DMS153 treated with DMSO at 0.1 percent for 48 hours (cell line): Measurements from ENCODE around the gene RARB.

ENCODE experiments used
- DNase-seq: peaks from one replicate; lab custom pipeline; 2025; ENCODE audit not compliant: unreplicated experiment; lab: John Stamatoyannopoulos, UW

The RARB gene

DNA sequence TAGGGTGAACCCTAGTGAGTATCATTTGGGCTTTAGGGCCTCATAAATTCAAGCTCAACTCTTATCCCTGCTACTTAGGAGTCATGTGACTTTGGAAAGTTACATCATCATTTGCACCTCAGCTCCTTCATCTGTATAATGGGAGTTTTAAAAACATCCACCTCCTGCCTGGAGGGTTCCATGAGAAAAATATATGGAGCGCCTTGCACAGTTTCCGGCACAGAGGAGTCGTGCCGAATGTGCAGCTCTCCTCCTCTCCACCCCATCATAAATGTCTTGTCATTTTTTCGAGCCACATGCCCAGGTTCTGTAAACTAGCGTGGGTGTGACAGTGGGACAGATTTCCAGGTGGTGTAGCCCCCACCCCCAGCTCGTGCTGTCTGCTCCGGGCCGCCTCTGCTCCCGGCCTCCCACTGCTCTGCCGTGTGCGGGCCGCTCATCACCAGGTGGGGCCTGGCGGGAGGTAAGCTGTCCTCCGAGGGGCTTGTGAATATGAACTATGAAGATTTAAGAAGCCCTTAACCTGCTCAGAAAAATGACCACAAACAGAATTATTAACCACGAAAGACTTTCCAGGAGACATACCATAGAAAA, 146.2 kb downstream of the RARB start:
- no peak for DNase-seq

DNA sequence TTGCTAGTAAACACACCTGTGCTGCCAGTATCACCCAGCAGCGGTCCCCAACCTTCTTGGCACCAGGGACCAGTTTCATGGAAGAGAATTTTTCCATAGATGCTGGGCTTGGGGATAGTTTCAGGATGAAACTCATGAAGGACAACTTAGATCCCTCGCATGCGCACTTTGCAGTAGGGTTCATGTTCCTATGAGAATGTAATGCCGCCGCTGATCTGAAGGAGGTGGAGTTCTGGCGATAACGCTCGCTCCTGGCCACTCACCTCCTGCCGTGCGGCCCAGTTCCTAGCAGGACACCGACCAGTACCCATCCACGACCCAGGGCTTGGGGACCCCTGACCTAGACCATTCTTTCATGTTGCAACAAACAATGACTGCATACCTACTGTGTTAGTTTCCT, 146.9 kb downstream of the RARB start:
- DNase-seq, result no peak

DNA sequence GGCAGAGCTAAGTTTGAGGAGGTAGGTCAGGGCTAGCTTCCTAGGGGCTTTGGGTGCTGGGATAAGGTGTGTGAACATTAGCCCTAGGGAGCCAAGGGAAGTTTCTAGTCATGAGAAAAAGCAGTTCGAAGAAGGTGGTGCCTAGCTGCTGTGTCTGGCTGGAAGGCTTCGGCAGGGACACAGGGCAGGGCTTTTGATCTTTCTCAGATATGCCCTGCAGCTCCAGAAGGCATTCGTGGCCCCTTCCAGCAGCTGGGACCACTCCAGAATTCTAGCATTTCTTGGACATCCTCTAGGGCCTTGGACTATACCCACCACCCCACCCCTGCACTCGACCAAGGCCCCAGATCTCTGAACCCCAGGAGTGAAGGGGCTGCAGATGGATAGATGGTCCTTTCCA, 148.1 kb downstream of the RARB start:
- DNase-seq, result no peak

DNA sequence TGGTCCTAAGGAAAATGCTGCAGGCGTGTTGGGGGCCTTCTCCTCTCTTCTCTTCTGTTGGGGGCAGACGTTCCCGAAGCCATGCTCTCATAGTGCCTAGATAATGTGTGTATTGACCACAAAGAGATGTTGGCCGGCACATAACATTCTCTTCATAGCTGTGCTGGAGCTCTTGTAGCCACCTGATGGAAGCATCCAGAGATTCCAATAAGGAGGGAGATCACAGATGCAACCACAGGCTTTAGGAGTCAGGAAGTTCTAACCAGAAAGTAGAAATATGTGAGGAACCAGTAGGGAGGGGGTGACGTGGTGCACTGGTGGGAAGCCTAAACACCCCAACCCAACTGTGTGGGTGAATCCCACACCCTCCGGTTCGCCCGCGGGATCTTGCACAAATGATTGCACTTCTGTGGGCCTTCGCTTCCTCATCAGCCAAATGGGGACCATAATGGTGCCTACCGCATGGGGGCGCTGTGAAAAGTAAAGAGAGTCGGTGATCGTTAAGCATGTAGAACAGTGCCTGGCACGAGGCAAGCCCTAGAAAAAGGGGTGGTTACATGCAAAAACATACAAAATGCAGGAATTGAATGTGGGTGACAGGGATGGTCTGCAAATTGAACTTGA, 148.9 kb downstream of the RARB start:
- no peak for DNase-seq

DNA sequence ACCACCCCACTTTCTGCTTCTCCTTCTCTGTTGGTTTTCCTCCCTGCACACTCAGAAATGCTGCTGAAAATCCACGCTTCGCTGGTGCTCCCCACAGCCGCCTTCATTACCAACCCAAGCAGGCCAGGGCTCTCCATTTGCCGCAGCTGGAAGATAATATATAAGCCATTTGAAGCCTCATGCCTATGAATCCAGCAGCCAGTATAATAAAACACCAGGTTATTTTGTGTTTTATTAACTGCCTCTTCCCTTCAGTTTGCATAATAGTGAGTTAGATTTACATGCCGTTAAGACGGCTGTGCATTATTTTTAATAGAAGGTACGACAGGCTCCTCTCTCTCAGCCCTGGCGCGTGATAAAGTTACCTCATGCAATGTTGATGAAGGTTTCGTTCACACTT, 150.0 kb downstream of the RARB start:
- DNase-seq, result no peak

DNA sequence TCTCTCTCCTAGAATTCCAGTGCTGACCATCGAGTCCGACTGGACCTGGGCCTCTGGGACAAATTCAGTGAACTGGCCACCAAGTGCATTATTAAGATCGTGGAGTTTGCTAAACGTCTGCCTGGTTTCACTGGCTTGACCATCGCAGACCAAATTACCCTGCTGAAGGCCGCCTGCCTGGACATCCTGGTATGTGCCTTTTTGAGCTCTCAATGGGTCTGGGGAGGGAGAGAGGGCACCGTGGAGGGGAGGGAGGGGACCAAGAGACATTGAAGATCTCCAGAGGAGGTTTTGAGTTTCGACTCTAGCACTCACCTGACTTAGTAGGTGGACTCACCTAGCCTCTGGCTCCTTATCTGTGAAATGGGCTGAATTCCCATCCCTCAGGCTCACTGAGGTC, 152.5 kb downstream of the RARB start:
- no peak for DNase-seq

DNA sequence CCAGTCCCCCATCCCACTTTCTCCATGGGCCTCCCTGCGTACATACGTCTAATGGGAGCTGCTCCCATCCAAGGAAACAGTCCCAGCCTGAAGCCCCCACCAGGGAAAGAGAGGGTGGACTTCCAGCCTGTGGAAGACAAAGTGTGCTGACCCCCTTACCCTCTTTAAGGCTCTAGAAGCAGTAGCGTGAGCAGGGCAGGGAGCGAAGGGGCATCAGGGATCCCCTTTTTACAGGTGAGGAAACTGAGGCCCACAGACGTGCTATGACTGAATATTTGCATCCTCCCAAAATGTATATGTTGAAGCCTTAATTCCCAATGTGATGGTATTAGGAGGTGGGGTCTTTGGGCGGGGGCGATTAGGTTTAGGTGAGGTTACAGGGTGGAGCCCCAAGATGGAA, 153.3 kb downstream of the RARB start:
- no peak for DNase-seq

DNA sequence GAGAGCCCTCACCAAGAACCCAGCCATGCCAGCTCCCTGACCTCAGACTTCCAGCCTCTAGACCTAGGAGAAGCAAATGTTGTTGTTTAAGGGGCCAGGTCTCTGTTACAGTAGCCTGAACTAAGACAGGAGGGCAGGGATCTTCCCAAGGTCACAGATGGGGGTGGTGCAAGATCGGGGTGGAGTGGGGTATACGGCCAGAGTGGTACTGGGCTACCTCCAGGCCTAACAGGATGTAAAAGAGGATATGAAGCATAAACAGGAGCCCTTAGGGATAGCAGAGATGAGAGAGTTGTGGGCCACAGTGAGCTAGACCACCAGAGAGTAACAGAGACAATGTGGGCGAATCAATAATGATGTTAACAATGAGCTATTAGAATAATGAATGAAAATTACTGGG, 153.8 kb downstream of the RARB start:
- no peak for DNase-seq

DNA sequence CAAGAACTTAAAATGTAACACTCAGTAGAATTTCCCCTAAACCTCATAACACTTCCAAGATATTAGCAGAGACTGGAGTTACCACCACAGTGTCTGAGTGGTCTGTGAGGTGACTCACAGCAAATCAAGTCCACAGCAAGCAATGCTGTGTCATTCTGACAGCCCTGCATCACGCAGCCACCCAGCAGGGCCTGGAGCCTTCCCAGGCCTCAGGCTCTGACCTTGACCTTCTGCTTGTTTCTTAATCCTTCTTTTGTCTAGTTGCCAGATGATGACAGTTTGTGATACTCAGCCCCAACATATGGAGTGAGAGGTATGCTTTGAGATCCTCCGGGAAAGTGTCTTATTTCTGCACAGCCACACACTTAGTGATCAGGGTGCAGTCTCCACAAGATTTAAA, 154.2 kb downstream of the RARB start:
- no peak for DNase-seq

DNA sequence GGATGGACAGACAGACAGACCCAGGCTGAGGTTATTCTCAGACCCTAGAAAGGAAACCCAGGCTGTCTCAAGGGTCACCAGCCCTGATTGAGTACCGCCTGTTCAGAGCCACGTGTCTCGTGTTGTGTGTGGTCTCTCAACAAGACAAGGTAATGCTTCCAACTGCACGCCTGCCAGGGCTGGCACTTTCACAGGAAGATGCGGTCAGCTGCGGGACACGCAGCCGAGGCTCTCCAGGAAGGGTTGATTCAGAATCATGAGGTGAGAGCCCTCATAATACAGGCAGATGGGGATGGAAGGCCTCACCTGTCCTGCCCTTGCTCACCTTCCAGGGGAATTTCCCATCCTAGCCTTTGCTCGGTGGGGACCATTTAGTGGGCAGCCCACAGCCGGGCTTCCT, 155.3 kb downstream of the RARB start:
- no peak for DNase-seq

DNA sequence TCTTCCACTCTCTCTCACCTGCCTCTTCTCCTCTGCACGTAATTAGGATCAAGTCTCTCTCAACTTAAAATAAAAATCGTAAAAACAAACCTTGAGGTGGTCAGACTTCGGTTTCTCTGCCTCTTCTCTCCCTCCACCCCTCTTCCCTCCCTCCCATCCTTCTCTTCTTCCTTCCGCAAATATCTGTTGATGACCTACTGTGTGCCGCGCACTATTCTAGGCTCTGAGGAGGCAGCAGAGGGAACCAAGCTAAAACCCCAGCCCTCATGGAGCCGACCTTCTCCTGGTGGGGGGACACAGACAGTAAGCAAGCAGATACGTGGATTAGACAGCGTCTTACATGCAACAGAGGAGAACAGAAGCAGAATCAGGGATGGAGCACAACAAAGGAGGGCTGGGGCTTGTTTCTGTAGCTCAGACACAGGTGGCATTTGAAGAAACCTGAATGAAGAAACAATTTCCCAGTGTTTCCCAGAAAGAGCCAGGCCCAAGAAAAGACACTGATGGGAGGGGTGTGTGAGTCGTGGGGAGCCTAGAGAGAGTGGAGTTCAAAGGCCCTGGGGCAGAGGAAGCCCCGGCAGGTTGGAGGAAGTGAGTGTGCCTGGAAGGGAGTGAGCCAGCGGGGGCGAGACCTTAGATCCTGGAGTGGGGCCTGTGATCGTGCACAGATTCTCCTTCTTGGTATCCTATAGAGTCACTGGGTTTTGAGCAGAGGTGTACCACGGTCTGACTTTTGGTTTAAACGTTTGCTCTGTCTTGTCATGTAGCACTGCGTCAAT, 156.1 kb downstream of the RARB start:
- no peak for DNase-seq

DNA sequence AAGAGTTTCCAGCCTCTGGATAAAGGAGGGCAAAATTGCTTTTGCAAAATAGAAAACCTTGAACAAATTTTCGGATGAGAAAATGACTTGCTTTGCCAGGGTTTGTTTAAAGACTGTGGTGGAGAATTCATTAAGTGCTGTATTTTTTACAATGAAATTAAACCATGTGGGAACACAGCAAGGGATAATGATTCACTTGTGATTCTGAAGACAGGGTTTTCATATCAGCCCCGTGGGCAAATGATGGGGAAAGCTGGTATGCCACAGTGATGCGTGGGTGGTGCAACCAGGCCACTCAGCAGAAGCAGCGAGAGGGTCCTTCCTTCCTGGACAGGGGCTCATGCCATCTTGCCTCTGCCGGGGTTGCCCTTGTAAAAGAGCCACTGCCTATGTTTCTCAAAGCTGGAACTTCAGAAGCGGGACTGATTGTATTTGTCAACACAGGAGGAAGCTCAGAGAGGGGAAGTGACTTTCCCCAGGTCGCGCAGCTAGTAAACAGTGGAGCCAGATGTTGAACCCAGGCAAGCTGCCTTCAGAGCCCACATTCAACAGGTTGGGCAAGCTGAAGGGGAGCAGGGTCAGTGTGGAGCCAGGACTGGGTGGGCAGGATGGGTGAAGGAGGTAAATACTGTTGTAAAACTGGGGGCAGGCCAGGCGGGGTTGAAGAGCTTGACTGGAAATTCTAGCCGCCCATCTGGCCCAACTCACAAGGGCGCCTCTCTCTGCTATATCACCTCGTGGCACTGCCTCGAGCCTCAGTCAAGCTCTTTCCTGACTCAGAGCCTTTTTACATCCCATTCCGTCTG, 157.5 kb downstream of the RARB start:
- DNase-seq, result no peak

DNA sequence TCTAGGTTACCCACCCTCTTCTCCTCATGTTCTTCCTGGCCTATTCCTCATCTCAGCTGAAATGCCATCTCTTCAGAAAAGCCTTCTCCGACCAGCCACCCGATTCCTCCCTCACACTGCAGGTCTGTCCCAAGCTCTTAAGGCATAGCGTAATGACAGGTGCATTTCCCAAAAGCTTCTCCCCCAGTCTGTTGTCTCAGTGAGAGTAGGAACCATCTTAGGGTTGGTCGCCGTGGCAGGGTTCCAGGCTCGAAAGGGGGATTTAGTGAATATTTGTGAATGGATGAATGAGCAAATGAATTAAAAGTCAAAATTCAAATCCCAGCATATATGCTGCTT, 158.1 kb downstream of the RARB start:
- no peak for DNase-seq

DNA sequence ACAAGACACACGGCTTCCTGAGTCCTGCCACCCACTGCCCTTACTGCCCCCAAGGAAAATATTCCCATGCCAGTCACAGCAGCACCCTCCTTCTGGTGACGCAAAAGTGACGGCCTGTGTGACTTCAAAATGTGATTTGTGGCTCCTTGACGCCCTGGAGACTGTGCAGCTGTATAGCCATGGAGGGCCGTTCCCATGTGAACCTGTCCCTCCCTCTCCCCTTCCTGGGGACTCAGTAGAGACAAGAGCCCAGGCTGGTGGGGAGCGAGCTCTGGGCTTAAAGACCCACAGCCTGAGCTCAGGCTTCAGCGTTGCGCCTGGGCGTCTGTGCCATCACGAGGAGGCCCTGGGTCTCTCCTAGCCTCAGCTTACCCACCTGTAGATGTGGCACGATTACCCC, 158.5 kb downstream of the RARB start:
- DNase-seq, result no peak

DNA sequence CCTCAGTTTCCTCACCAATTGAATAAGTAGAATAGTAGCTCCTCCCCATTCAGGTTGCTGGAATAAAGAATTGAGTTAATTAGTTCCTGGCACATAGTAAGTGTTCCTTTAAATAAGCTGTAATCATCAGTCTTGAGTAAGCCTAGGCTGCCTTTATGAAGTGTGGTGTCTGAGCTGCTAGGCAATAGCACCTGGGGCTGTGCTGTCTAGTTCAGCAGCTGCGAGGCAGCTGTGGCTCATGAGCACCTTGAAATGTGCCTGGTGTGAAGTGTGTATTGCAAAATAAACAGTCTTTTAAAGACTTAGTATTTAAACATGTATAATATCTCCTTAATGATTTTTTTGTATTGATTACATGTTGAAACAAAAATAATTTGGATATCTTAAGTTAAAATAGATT, 159.0 kb downstream of the RARB start:
- DNase-seq, result no peak

DNA sequence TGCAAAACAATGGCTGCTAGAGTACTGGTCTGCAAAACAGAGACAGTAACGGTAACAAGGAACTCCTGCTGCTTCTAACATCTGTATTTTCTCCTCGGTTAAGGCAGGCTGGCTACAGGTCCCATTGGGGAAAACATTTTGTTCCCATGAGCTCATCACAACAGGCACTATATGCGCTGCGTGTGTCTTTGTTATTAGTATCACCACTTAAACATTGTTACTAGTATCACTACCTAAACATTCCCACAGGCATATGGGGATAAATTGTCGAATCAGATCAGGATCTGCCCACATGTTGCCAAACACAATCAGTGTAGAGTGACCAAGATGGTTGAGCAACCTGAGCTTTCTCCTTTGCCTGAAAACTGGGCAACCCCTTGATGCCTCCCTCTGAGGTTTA, 159.5 kb downstream of the RARB start:
- DNase-seq, result no peak

DNA sequence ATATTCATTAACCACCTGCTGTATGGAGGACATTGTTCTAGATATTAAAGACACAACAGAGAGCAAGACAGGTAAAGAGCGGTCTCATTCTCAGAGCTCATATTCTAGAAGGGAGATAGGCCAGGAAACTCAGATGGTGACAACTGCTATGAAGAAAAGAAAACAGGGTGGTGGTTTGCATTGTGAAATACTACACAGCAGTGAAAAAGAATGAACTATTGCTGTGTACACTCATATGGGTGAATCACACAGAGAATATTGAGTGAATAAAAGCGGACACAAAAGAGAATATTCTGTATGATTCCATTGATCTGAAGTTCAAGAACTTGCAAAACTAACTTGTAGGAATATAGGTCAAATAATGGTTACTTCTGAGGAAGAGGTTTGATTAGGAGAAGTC, 159.9 kb downstream of the RARB start:
- DNase-seq, result no peak

DNA sequence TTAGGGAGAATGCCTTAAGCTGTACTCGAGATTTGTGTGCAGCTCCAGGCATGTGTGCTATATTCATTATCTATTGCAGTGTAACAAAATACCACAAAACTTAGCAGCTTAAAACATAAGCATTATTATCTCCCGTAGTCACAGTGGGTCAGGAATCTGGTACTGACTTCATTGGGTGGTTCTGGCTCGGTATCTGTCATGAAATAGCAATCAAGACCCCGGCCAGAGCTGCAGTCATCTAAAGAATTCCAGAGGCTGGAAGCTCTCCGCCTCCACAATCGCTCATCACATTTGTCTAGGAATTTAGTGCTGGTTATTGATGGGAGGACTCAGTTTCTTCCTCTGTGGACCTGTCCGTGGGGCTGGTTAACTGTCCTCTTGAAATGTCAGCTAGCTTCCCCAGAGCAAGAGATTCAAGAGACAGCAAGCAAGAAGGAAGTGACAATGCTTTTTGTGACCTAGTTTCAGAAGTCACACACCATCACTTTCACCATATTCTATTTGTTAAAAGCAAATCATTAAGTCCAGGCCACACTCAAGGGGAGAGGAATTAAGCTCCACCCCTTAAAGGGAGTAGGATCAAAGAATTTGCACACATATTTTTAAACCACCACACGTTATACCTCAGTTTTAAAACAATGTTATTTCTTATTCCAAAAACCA, 160.5 kb downstream of the RARB start:
- no peak for DNase-seq

DNA sequence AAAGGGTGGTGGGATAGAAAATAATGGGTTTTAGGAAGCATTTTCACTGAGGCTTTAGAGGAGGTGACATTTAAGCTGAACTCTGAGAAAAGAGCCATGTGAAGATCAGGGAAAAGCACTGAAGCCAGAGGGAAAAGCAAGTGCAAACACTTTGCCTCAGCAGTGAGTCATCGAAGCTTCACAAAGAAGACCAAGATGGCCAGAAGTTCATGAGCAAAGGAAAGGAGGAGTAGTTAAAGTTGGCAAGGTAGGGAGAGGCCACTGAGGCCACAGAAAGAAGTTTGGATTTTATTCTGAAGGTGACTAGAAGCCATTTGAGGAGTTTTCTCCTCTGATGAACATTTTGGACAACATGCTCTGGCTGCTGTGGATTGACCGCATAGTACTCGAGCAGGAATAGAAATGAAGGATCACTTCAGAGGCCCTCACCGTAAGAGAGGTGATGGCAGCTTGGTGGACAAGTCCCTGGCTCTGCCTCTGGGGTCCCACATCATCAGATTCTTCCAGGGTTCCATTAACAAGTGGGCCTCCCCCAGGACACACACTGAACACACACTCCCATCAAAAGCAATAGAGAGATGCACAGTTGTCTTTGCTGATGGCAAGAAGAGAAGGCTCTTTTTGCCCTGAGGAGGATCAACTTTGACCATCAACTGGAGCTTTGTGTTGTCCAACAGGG, 161.2 kb downstream of the RARB start:
- no peak for DNase-seq

DNA sequence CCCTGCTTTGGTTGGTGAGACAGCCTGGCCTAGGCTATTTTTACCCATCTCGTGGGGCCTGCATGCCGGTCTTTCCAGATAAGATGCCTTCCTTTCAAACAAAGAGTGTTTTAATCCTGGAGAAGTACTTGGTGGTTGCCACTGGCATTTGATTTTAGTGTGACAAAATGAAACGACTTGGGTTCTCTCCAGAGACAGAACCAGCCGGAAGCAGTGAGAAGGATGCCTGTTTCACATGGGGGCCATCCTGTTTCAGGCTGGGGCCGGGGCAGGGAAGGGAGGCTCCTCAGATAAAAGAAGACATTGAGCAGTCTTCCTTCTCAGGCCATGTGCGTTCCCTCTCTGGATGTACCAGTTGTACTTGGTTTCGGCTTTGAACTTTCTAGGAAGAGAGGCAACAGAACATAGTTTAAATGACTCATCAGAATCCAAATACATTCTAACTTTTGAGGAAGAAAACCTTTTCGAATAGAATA, 161.8 kb downstream of the RARB start:
- no peak for DNase-seq

DNA sequence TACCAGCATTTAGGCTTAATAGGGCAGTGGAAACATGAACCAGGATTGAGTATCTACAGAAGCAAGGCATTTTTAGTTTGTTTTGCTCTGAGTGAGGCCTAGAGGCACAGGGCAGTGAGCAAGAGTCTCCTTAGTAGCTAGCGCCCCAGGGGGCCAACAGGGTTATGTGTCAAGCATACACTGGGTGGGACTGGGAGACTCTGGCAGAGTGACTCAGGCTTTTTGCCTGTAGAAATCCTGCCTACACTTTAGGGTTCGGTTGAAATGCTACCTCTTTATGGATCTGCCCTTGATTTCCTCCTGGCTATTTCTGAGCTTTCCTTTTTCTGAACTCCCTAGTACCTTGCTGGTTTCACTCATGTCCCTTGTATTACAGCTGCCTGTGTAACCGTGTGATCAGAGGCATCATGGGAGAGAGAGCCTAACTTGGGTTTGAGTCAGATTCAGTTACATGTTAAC, 164.5 kb downstream of the RARB start:
- DNase-seq, result no peak
